ENCODE data around the gene MAFF.

The MAFF gene

GRCh38 chr22:38173641-38173906, 28.2 kb upstream of the MAFF start:
- no peaks in the 10 kb centered on the region for H3K9me3 ChIP-seq (ENCODE audit: control insufficient read depth, insufficient read depth, low read length)
- H3K27me3 ChIP-seq (ENCODE audit: control insufficient read depth, low read length): no peaks in the 10 kb centered on the region
- H3K4me2 ChIP-seq (ENCODE audit: low read length): no peak overlapping the region
- no peaks in the 10 kb centered on the region for H3F3A ChIP-seq (ENCODE audit: control insufficient read depth, insufficient read depth)
- H3K79me2 ChIP-seq (ENCODE audit: control insufficient read depth, low read length): no peaks in the 10 kb centered on the region
- H3K36me3 ChIP-seq (ENCODE audit: control insufficient read depth, low read length): no peaks in the 10 kb centered on the region
- TF ChIP-seq EZH2phosphoT487 (IDR thresholded peaks at IDR 0.05; ENCODE audit: borderline replicate concordance, low read length) (no peak), CTCF (IDR thresholded peaks at IDR 0.05; ENCODE audit: low read depth, low read length, poor library complexity, severe bottlenecking) (no peak)
- H3K4me3 ChIP-seq (ENCODE audit: low read length): no peak overlapping the region
- H4K20me1 ChIP-seq (ENCODE audit: control insufficient read depth, insufficient read depth, low read depth, low read length): no peaks in the 10 kb centered on the region
- H3K9me2 ChIP-seq (replicated peaks; ENCODE audit: control insufficient read depth, low read length): no peaks in the 10 kb centered on the region
- H3K4me1 ChIP-seq (ENCODE audit: control insufficient read depth, low read length): peaks cover 15% of the 10 kb centered on the region
- no peak overlapping the region for H3K27ac ChIP-seq (ENCODE audit: low read depth, low read length)

- no peaks in the 10 kb centered on the region for H3K9me3 ChIP-seq (ENCODE audit: control insufficient read depth, insufficient read depth, low read length)
- H3K9me2 ChIP-seq (replicated peaks; ENCODE audit: control insufficient read depth, low read length): no peaks in the 10 kb centered on the region
- TF ChIP-seq EZH2phosphoT487 (IDR thresholded peaks at IDR 0.05; ENCODE audit: borderline replicate concordance, low read length) (no peak), CTCF (IDR thresholded peaks at IDR 0.05; ENCODE audit: low read depth, low read length, poor library complexity, severe bottlenecking) (no peak)
- H3K4me3 ChIP-seq (ENCODE audit: low read length): no peak overlapping the region
- no peaks in the 10 kb centered on the region for H3K36me3 ChIP-seq (ENCODE audit: control insufficient read depth, low read length)
- no peaks in the 10 kb centered on the region for H3K27me3 ChIP-seq (ENCODE audit: control insufficient read depth, low read length)
- H3K4me2 ChIP-seq (ENCODE audit: low read length): no peak overlapping the region
- H3K4me1 ChIP-seq (ENCODE audit: control insufficient read depth, low read length): peaks cover 15% of the 10 kb centered on the region
- H4K20me1 ChIP-seq (ENCODE audit: control insufficient read depth, insufficient read depth, low read depth, low read length): no peaks in the 10 kb centered on the region
- H3K27ac ChIP-seq (ENCODE audit: low read depth, low read length): no peak overlapping the region
- H3F3A ChIP-seq (ENCODE audit: control insufficient read depth, insufficient read depth): peaks cover 4% of the 10 kb centered on the region; the same call in 1 of the 2 replicates
- H3K79me2 ChIP-seq (ENCODE audit: control insufficient read depth, low read length): peaks cover 4% of the 10 kb centered on the region; the same call in 1 of the 2 replicates
These were observed 27.2 kb upstream of the MAFF start for GRCh38 chr22:38174626-38175025.

GRCh38 chr22:38175206-38176118, 26.3 kb upstream of the MAFF start:
- TF ChIP-seq CTCF (IDR thresholded peaks at IDR 0.05; ENCODE audit: low read depth, low read length, poor library complexity, severe bottlenecking): no peak
- TF ChIP-seq EZH2phosphoT487 (IDR thresholded peaks at IDR 0.05; ENCODE audit: borderline replicate concordance, low read length): no peak
- H3K4me2 ChIP-seq (ENCODE audit: low read length): no peak overlapping the region
- H3K79me2 ChIP-seq (ENCODE audit: control insufficient read depth, low read length): peaks cover 11% of the 10 kb centered on the region
- no peaks in the 10 kb centered on the region for H3K27me3 ChIP-seq (ENCODE audit: control insufficient read depth, low read length)
- H3K27ac ChIP-seq (ENCODE audit: low read depth, low read length): no peak overlapping the region
- peaks cover 4% of the 10 kb centered on the region; the same call in 1 of the 2 replicates for H3F3A ChIP-seq (ENCODE audit: control insufficient read depth, insufficient read depth)
- H3K36me3 ChIP-seq (ENCODE audit: control insufficient read depth, low read length): no peaks in the 10 kb centered on the region
- no peaks in the 10 kb centered on the region for H3K9me3 ChIP-seq (ENCODE audit: control insufficient read depth, insufficient read depth, low read length)
- H4K20me1 ChIP-seq (ENCODE audit: control insufficient read depth, insufficient read depth, low read depth, low read length): no peaks in the 10 kb centered on the region
- no peak overlapping the region for H3K4me3 ChIP-seq (ENCODE audit: low read length)
- no peaks in the 10 kb centered on the region for H3K9me2 ChIP-seq (replicated peaks; ENCODE audit: control insufficient read depth, low read length)
- H3K4me1 ChIP-seq (ENCODE audit: control insufficient read depth, low read length): peaks cover 23% of the 10 kb centered on the region

Data from DOHH2 (cell line).